ENCODE data around the gene IFRD2. TPM values are rescaled to one million over a fixed set of nuclear protein-coding genes. Genes with fewer than 3 reads are reported as not detected.

Gene IFRD2
- total RNA-seq = 43.3 and 54.2 TPM in 2 replicates
- long read RNA-seq, transcript IFRD2-202 (12 exons, 2,109 nt) = major isoform, 47 of 63 reads
- long read RNA-seq, partial matches to known transcripts = 5 of 63 reads
- long read RNA-seq, other reads (novel, unspliced or antisense) = 11 of 63 reads

DNA sequence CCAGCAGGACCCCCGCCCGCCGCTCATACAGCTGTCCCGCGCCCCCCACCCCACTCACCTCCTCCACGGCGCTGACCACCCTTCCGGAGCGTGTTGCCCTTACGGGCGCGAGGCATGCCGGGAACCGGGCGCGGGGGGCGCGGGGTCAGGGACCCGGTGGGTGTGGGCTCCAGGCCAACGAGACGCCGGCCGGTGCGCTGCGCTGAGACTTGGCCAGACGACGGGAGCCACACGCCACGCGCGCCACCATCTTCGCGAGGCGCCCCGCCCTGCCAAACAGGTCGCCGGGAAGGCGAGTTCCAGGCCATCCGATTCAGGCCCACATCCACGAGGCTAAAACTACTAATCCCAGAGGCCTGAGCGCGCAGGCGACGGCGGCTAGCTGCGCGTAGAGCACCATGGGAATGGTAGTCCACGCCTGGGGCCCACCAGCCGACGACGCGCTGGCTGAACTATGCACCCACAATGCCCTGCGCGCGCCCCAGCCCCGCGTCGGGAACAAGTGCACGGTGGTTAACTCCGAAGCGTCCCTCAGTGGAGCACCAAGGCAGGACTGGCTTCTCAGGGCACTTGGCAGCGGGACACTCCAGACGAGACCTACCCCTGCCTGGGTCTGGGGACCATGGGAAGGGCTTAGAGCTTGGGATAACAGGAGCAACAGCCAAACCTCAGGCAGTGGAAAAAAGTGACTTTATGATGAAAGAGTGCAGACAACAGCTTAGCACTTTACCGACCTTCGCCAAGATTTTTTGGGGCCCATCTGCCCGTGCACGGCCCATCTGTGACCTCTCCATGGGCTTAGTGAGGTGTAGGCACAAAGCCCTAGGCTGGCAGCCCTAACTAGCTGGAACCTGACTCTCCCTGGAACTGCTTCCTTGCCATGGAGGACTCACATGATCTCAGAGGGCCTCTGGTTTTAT lies at the start of gene IFRD2:
TSS of gene IFRD2 (minus strand) at position 271 of the 920 bp plus-strand sequence. CDS start at position 116, 155 bp downstream.
- peak; percentile 98 for DNase-seq (ENCODE audit: extremely low spot score, unreplicated experiment)
- H3K27ac Mint-ChIP-seq (ENCODE audit: unreplicated experiment) = peak within 1 kb of the TSS; percentile 98
- H3K27me3 Mint-ChIP-seq (ENCODE audit: unreplicated experiment) = no peaks in the 10 kb centered on the region
- H3K4me1 Mint-ChIP-seq (ENCODE audit: unreplicated experiment) = peaks cover 14% of the 10 kb centered on the region
- peak within 1 kb of the TSS; percentile 73 for H3K4me3 Mint-ChIP-seq (ENCODE audit: unreplicated experiment)
- peaks cover 3% of the 10 kb centered on the region for H3K36me3 Mint-ChIP-seq (ENCODE audit: unreplicated experiment)
- H3K9me3 Mint-ChIP-seq (ENCODE audit: unreplicated experiment) = no peaks in the 10 kb centered on the region
- TF ChIP-seq CTCF (IDR thresholded peaks at IDR 0.05) = no peak

- H3K4me1 Mint-ChIP-seq (ENCODE audit: unreplicated experiment) = peaks cover 30% of the 10 kb centered on the region
- TF ChIP-seq CTCF (IDR thresholded peaks at IDR 0.05) = no peak
- H3K27me3 Mint-ChIP-seq (ENCODE audit: unreplicated experiment) = no peaks in the 10 kb centered on the region
- H3K9me3 Mint-ChIP-seq (ENCODE audit: unreplicated experiment) = no peaks in the 10 kb centered on the region
- no peak for DNase-seq (ENCODE audit: extremely low spot score, unreplicated experiment)
- no peak overlapping the region for H3K27ac Mint-ChIP-seq (ENCODE audit: unreplicated experiment)
- no peaks in the 10 kb centered on the region for H3K36me3 Mint-ChIP-seq (ENCODE audit: unreplicated experiment)
- H3K4me3 Mint-ChIP-seq (ENCODE audit: unreplicated experiment) = no peak overlapping the region
Observed at GRCh38 chr3:50341537-50341936, 49.3 kb upstream of the IFRD2 start.

- H3K27ac Mint-ChIP-seq (ENCODE audit: unreplicated experiment) = peak within 1 kb of the TSS; percentile 73
- DNase-seq (ENCODE audit: extremely low spot score, unreplicated experiment) = no peak
- H3K4me3 Mint-ChIP-seq (ENCODE audit: unreplicated experiment) = peak within 1 kb of the TSS; percentile 87
- no peaks in the 10 kb centered on the region for H3K9me3 Mint-ChIP-seq (ENCODE audit: unreplicated experiment)
- no peaks in the 10 kb centered on the region for H3K27me3 Mint-ChIP-seq (ENCODE audit: unreplicated experiment)
- H3K4me1 Mint-ChIP-seq (ENCODE audit: unreplicated experiment) = peaks cover 35% of the 10 kb centered on the region
- no peaks in the 10 kb centered on the region for H3K36me3 Mint-ChIP-seq (ENCODE audit: unreplicated experiment)
- TF ChIP-seq CTCF (IDR thresholded peaks at IDR 0.05) = no peak
Observed at GRCh38 chr3:50340448-50341329, 48.5 kb upstream of the IFRD2 start, which contains the start of gene RASSF1. RASSF1 (minus strand) TSS chr3:50340836; CDS start chr3:50340805, 31 bp downstream.

- Mint-ChIP-seq H3K9me3 (ENCODE audit: unreplicated experiment) (no peaks in the 10 kb centered on the region), H3K27ac (ENCODE audit: unreplicated experiment) (no peak overlapping the region), H3K36me3 (ENCODE audit: unreplicated experiment) (no peaks in the 10 kb centered on the region), H3K27me3 (ENCODE audit: unreplicated experiment) (no peaks in the 10 kb centered on the region), H3K4me3 (ENCODE audit: unreplicated experiment) (peak overlapping the region; percentile 10), H3K4me1 (ENCODE audit: unreplicated experiment) (peaks cover 41% of the 10 kb centered on the region)
- no peak for TF ChIP-seq CTCF (IDR thresholded peaks at IDR 0.05)
- DNase-seq (ENCODE audit: extremely low spot score, unreplicated experiment) = no peak
Observed at GRCh38 chr3:50340147-50340447, 47.9 kb upstream of the IFRD2 start.

Measured in osteocyte (in vitro differentiated cells).